Cortex of kidney (tissue), 1 donor: ENCODE results near the gene SMAD9.

Source experiments
- DNase-seq: peaks from one replicate; lab custom pipeline; 2025; lab: John Stamatoyannopoulos, UW

Gene SMAD9

DNA sequence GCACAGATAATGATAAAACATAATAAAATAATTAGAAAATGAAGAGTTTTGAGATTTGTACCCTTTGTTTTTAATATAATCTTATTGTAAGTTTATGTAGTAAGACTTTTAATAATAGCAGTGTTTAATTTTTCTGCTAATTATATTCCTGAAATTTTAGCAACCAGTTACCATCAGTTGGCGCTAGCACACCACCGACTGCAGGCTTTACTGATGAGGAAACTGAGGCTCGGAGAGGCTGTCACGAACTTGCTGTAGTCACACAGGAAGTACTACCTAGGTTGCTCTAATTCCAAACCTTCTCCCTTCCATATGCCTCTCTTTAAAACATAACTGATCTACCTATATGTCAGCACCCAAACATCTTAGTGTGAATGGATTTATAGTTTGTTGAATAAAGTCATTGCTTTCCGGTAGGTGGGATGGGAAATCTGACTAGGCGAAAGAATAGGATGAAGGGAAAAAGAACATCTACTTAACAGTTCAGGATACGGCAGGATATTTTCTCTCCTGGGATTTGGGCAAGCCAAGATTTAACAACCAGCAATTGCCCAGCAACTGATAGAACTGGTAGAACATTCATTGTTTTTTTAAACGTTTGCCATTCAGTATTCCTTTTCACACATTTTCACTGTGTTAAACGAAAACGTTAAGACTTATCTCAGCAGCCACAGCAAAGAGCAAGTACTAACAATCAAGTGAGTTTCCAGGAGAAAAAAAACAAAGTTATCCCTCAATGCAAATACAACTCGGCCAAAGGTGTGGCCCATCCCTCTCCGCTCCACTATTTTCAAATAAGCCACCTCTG is 101.8 kb downstream of the SMAD9 start:
- no peak for DNase-seq

DNA sequence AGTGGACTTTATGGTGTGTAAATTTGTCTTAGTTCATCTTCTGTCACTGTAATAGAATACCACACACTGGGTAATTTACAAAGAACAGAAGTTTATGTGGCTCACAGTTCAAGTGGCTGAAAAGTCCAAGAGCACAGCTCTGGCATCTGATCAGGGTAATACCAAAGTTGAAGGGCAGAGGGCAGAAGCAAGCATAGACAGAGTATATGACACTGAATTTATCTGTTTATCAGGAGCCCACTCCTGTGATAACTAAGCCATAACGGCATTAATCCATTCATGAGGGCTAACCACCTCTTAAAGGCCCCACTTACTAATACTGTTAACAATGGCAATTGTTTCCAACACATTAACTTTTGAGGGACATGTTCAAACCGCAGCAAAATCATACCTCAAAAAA is 105.0 kb downstream of the SMAD9 start:
- no peak for DNase-seq

DNA sequence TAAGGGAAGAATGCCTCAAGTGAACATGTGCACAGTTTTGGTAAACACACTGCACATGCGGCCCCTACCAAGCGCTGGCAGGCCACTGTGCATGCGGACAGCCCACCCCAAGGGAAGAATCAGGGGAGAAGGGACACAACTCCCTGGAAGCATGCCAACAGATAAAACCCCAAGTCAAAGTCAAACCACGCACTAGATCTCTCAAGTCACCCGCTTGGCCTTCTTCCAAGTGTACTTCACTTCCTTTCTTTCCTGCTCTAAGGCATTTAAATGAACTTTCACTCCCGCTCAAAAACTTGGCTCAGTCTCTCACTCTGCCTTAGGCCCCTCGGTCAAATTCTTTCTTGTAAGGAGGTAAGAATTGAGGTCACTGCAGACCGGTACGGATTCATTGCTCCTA is 105.6 kb downstream of the SMAD9 start:
- no peak for DNase-seq

DNA sequence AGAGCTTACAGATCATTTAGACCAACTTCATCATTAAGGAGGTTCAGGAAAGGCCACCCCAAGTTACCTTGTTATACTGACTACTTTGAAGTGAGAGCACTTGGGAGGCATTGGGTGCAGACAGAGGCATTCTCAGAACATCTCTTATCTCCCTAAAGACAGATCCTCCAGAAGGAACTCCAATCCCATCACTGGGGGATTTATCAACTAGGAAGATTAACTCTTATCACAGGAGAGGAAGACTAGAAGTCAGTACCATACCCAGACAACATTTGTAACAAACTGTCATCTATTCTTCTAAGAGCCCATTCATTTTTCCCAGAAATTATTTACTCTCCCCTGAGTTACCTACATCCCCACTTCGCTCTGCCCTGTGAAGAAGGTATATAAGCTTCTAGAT is 106.8 kb downstream of the SMAD9 start:
- no peak for DNase-seq

DNA sequence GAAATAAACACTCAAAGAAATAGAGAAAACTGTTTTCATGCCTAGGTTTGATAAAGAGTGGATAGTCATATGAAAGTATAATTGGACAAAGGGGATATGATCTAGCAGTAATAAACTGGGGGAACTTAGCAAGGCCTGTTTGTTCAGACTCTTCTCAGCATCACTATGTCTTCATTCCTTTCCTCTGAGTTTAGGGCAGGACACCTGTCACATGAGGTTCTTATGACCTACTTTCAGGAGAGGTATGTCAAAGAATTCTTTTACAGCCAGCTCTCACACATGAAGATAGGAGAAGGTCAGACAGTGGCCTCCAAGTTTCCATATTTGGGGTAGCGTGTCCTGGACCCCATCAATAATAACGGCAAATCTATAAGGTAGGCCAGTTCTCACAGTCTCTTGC is 112.4 kb downstream of the SMAD9 start:
- no peak for DNase-seq

DNA sequence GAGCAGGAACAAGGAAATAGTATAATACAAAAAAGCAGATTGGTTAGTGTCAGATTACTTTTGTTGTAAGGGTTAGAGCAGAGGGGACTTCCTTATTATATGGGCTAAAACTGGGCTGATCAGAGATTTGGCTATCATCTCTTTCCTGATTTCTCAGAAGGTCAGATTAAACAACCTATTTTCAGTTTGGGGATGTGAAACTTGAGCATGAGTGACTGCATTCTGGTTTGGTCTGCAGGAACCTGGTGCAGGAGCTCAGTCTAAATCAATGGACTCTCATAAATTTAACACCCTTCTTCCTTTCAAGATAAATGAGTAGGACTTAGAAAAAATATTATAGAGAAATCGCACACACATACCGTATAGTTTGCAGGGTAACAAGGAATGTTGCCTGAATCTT is 113.9 kb downstream of the SMAD9 start:
- DNase-seq = no peak

DNA sequence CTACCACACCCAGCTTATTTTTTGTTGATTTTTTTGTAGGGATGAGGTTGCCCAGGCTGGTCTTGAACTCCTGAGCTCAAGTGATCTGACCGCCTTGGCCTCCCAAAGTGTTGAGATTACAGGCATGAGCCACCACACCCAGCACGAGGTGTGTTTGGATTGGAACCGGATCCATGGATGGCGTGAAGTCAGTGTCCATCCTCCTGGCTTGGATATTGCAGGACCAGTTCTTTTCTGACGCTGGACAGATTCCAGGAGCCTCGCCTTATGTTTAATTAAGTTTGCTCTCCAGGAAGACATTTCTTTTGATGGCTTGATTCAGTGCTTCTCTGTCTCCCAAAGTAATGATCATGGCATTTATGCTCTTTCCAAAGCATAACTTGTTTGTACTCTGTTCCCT is 115.5 kb downstream of the SMAD9 start:
- no peak for DNase-seq

DNA sequence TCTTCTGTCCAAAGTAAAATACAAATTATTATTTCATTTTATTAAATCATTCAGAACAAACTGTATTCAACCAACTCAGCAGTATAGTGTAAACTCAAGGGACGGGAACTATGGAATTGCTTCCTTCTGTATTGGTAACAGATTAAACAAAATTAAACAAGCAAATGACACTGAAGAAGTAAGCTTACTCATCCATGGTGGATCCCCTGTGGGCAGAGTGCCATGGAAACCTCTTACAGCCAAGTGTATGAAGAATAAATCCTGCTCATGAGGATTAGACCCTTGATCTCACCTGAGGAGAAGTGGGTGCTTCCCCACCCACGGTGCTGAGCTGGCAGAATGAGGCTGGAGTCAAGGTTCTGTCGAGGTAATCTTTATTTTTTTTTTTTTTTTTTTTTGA is 119.0 kb downstream of the SMAD9 start:
- DNase-seq = no peak

DNA sequence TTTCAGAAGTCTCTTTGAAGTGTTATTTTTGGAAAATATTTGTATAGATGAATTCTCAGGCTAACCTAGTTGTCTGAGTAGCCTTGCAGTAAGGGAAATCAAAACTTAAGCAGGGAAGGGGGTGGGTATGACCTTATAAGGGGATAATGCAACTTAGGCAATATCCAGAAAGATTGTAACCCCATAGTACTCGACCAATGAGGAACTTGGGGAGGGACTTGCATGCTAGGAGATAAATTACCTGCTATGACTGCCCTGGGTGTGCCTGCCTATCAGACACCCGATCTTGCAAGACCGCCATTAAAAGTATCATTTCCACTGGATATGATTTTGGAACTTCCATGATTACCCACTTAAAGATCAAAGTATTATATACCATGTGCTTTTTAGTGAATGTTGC is 124.0 kb downstream of the SMAD9 start:
- no peak for DNase-seq

DNA sequence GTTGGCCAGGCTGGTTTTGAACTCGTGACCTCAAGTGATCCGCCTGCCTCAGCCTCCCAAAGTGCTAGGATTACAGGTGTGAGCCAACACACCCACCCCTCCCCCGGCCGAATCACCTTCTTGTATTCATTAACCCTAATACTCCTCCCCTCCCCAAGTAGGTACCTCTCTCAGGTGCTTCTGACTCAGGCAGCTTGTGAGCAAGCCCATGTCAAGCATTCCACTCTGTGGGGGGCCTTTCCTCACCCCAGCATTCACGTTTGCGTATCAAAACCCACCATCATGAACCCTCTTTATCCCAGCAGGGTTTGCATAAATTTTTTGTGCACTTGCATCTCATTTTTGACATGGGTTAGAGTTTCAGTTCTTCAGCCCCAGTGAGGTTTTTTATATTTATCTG is 124.6 kb downstream of the SMAD9 start:
- DNase-seq = no peak
